MM.1S (cell line): ENCODE data around the gene IL17RE.

ENCODE experiments used
- CTCF ChIP-seq: fragments of 300-600 bp; sonication (generic); IDR thresholded peaks from 2 replicates; pipeline ENCODE4 v1.5.1; 2016; ENCODE audit warnings: antibody characterized with exemption, low read length, mixed read lengths
- EZH2 ChIP-seq: fragments of 300-600 bp; sonication (generic); optimal IDR thresholded peaks from 2 replicates; pipeline ENCODE3; 2017; ENCODE audit warnings: low read depth, mild to moderate bottlenecking, antibody characterized with exemption, low read length, mixed read lengths
- EZH2phosphoT487 ChIP-seq: fragments of 300-600 bp; sonication (generic); IDR thresholded peaks from 2 replicates; pipeline ENCODE4 v1.6.1; 2018; ENCODE audit warnings: antibody characterized with exemption, low read length

- no peak for TF ChIP-seq CTCF
- TF ChIP-seq EZH2phosphoT487 = no peak
- no peak for TF ChIP-seq EZH2
These were observed 29.8 kb downstream of the IL17RE start for GRCh38 chr3:9932535-9932842.
